Thyroid gland (tissue), 4 donors: Measurements from ENCODE around the gene COMT. TPM values are rescaled to one million over a fixed set of nuclear protein-coding genes. Genes with fewer than 3 reads are reported as not detected.

ENCODE experiments used
- DNase-seq, 2 donors: peaks; one replicate each; pipeline ENCODE4 v3.0.0-alpha.2; 2019
- H3K27ac ChIP-seq, 3 donors: fragments of 200-600 bp; sonication (generic); 1 replicate in 2 of 3; 2 replicates in 1 of 3; pipeline ENCODE4 v1.5.1; 2016 to 2019; ENCODE audit warnings: mild to moderate bottlenecking in 1 of 3, moderate library complexity in 1 of 3
- H3K27me3 ChIP-seq: fragments of 200-600 bp; sonication (generic); one replicate; pipeline ENCODE4 v1.5.1; 2019
- H3K36me3 ChIP-seq, 2 donors: fragments of 200-600 bp; sonication (generic); one replicate each; pipeline ENCODE4 v1.5.1; 2016 to 2019
- H3K4me1 ChIP-seq, 2 donors: fragments of 200-600 bp; sonication (generic); one replicate each; pipeline ENCODE4 v1.5.1; 2017 to 2019
- H3K4me3 ChIP-seq, 3 donors: fragments of 200-600 bp; sonication (generic); replicated peaks in 1 of 3; 1 replicate in 2 of 3; 2 replicates in 1 of 3; pipeline ENCODE4 v1.5.1; 2016; ENCODE audit warnings: mild to moderate bottlenecking in 1 of 3
- H3K9me3 ChIP-seq: fragments of 200-600 bp; sonication (generic); one replicate; pipeline ENCODE4 v1.5.1; 2017
- CTCF ChIP-seq, 6 experiments: fragments of 200-600 bp in 3 of 6; fragments of 450-650 bp in 3 of 6; sonication (generic) in 3 of 6; IDR thresholded peaks; one replicate each; pipeline ENCODE4 v1.5.1; 2016 to 2019; ENCODE audit warnings: antibody characterized with exemption in 6 of 6, mild to moderate bottlenecking in 2 of 6, inconsistent platforms in 1 of 6, moderate library complexity in 1 of 6
- POLR2A ChIP-seq, 2 donors: fragments of 450-650 bp; IDR thresholded peaks; one replicate each; pipeline ENCODE4 v1.6.1; 2017; ENCODE audit warnings: antibody characterized with exemption in 2 of 2, mild to moderate bottlenecking in 2 of 2, moderate library complexity in 1 of 2
- WGBS, 2 donors: methylation state at CpG; one replicate each; pipeline ENCODE4 v1.1.5; 2017; 5-methylcytosine and 5-hydroxymethylcytosine counted together
- intact Hi-C: fragments of 100-400 bp; cut with DNase I; formaldehyde crosslinking; loops from one replicate; pipeline ENCODE4 v1.15.1; 2023
- total RNA-seq, 4 donors: library from RNA; depleted of rRNA; stranded (reverse); fragments of >200 nt; gene quantifications; one replicate each; pipeline ENCODE4 v1.2.3, GENCODE V29; 2016

The COMT gene
- total RNA-seq, 4 donors from 2014 or later, result 92.6 to 216 (median 138) TPM

- TF ChIP-seq CTCF (IDR thresholded peaks at IDR 0.05), result no peak
- no peak for TF ChIP-seq POLR2A (IDR thresholded peaks at IDR 0.05)
- no peaks in the 10 kb centered on the region for H3K36me3 ChIP-seq
- intact Hi-C loops, result no loop called here
- no peak for DNase-seq
- no peak overlapping the region for H3K4me3 ChIP-seq
- H3K27me3 ChIP-seq, result no peaks in the 10 kb centered on the region
- no peaks in the 10 kb centered on the region for H3K9me3 ChIP-seq
- peak overlapping the region; percentile 45 to 91 (median 52) for H3K27ac ChIP-seq
- 92 to 97% methylated on average over 6 to 9 of the region's 9 CpGs for WGBS, 2 donors
- peaks cover 61 to 82% of the 10 kb centered on the region in 2 donors for H3K4me1 ChIP-seq
Measured at GRCh38 chr22:19988331-19988808, 46.8 kb downstream of the COMT start.

- Histone ChIP-seq H3K4me3 (no peak overlapping the region), H3K27me3 (no peaks in the 10 kb centered on the region), H3K9me3 (no peaks in the 10 kb centered on the region), H3K27ac (peak overlapping the region; percentile 45 to 91 (median 52)), H3K36me3 (no peaks in the 10 kb centered on the region), H3K4me1 (peaks cover 57 to 81% of the 10 kb centered on the region in 2 donors)
- no peak for DNase-seq
- no peak for TF ChIP-seq CTCF (IDR thresholded peaks at IDR 0.05)
- TF ChIP-seq POLR2A (IDR thresholded peaks at IDR 0.05), result no peak
- 93 to 94% methylated on average over 9 to 12 of the region's 18 CpGs for WGBS, 2 donors
- intact Hi-C loops, result no loop called here
Measured at GRCh38 chr22:19988965-19989724, 47.6 kb downstream of the COMT start.

- Histone ChIP-seq H3K9me3 (no peaks in the 10 kb centered on the region), H3K27ac (peak overlapping the region in 2 of 3 donors; percentile 52 to 91), H3K4me3 (no peak overlapping the region), H3K36me3 (no peaks in the 10 kb centered on the region), H3K4me1 (peaks cover 51 to 75% of the 10 kb centered on the region in 2 donors), H3K27me3 (no peaks in the 10 kb centered on the region)
- 100% methylated on average over 2 of the region's 3 CpGs for WGBS, 2 donors
- TF ChIP-seq CTCF (IDR thresholded peaks at IDR 0.05) (no peak), POLR2A (IDR thresholded peaks at IDR 0.05) (no peak)
- intact Hi-C loops, result no loop called here
- no peak for DNase-seq
Measured at GRCh38 chr22:19989725-19990067, 48.1 kb downstream of the COMT start.

GRCh38 chr22:19990188-19990587 lies 48.6 kb downstream of the COMT start:
- 50 to 75% methylated on average over 2 of the region's 2 CpGs for WGBS, 2 donors
- Histone ChIP-seq H3K27me3 (no peaks in the 10 kb centered on the region), H3K4me1 (peaks cover 47 to 74% of the 10 kb centered on the region in 2 donors), H3K27ac (peak overlapping the region; percentile 86 to 97 (median 91)), H3K4me3 (no peak overlapping the region), H3K9me3 (no peaks in the 10 kb centered on the region), H3K36me3 (no peaks in the 10 kb centered on the region)
- intact Hi-C loops, result no loop called here
- DNase-seq, result no peak
- TF ChIP-seq CTCF (IDR thresholded peaks at IDR 0.05) (no peak), POLR2A (IDR thresholded peaks at IDR 0.05) (no peak)
